Smooth muscle cell of the brain vasculature (primary cell): Measurements from ENCODE around the gene TENM3.

Experiments
- DNase-seq: peaks from one replicate; pipeline ENCODE4 v3.0.0-alpha.2; 2012; ENCODE audit warnings: low read depth, low spot score

TENM3 gene

GRCh38 chr4:182507805-182508204 is 264.6 kb downstream of the TENM3 start:
- no peak for DNase-seq

GRCh38 chr4:182510836-182511235 is 267.6 kb downstream of the TENM3 start:
- DNase-seq = no peak

GRCh38 chr4:182513587-182514291 is 270.5 kb downstream of the TENM3 start:
- DNase-seq = no peak

GRCh38 chr4:182518421-182518820 is 275.2 kb downstream of the TENM3 start:
- DNase-seq = no peak

GRCh38 chr4:182519528-182519927 is 276.3 kb downstream of the TENM3 start:
- no peak for DNase-seq

- no peak for DNase-seq
Measured at GRCh38 chr4:182521011-182521410, 277.8 kb downstream of the TENM3 start.

- DNase-seq = no peak
Measured at GRCh38 chr4:182528819-182529218, 285.6 kb downstream of the TENM3 start.

- no peak for DNase-seq
Measured at GRCh38 chr4:182530451-182530850, 287.2 kb downstream of the TENM3 start.

- no peak for DNase-seq
Measured at GRCh38 chr4:182531555-182532162, 288.5 kb downstream of the TENM3 start.

GRCh38 chr4:182532441-182532840 is 289.2 kb downstream of the TENM3 start:
- DNase-seq = no peak

- DNase-seq = no peak
Measured at GRCh38 chr4:182533964-182534363, 290.8 kb downstream of the TENM3 start.

GRCh38 chr4:182536221-182536811 is 293.1 kb downstream of the TENM3 start:
- DNase-seq = no peak

GRCh38 chr4:182537031-182537795 is 294.0 kb downstream of the TENM3 start:
- no peak for DNase-seq

- DNase-seq = no peak
Measured at GRCh38 chr4:182538031-182538430, 294.8 kb downstream of the TENM3 start.

- no peak for DNase-seq
Measured at GRCh38 chr4:182540496-182540895, 297.3 kb downstream of the TENM3 start.

- no peak for DNase-seq
Measured at GRCh38 chr4:182547435-182547834, 304.2 kb downstream of the TENM3 start.

GRCh38 chr4:182548156-182548555 is 305.0 kb downstream of the TENM3 start:
- DNase-seq = no peak

- no peak for DNase-seq
Measured at GRCh38 chr4:182549356-182549755, 306.2 kb downstream of the TENM3 start.

- DNase-seq = no peak
Measured at GRCh38 chr4:182552948-182553347, 309.7 kb downstream of the TENM3 start.

- DNase-seq = no peak
Measured at GRCh38 chr4:182553653-182554052, 310.5 kb downstream of the TENM3 start.

- DNase-seq = no peak
Measured at GRCh38 chr4:182554736-182555135, 311.5 kb downstream of the TENM3 start.

- no peak for DNase-seq
Measured at GRCh38 chr4:182555997-182556418, 312.8 kb downstream of the TENM3 start.
